ENCODE data around the gene BATF3.

Gene BATF3

DNA sequence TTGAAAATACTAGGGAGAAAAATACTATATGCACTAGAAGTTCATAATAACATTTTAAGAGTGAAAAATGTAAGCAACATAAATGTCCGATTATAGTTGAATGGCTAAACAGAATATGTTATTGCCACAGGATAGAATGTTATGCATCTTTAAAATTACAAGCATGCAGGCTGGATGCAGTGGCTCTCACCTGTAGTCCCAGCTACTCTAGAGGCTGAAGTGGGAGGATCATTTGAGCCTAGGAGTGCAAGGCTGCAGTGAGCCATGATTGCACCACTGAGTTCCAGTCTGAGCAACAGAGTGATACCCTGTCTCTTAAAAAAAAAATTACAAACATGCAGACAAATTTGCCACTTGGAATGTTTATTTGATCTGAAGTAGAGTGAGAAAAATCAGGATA lies 3.0 kb upstream of the BATF3 start:
- no peak for DNase-seq

DNA sequence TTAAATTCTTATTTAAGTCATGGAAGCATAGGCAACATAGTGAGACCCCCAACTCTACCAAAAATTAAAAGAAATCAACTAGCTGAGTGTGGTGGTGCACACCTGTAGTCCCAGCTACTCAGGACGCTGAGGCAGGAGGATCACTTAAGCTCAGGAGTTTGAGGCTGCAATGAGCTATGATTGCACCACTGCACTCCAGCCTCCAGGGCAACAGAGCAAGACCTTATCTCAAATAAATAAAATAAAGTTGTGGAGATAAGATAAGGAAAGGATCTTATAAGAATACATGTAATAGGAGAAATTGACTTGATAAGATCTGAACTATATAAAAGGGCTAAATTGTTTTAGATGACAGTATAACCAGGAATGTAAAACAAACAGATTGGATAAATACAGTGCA lies 2.3 kb upstream of the BATF3 start:
- DNase-seq: no peak

GRCh38 chr1:212700892-212701819 lies 1.5 kb upstream of the BATF3 start:
- DNase-seq: peak; percentile 56

DNA sequence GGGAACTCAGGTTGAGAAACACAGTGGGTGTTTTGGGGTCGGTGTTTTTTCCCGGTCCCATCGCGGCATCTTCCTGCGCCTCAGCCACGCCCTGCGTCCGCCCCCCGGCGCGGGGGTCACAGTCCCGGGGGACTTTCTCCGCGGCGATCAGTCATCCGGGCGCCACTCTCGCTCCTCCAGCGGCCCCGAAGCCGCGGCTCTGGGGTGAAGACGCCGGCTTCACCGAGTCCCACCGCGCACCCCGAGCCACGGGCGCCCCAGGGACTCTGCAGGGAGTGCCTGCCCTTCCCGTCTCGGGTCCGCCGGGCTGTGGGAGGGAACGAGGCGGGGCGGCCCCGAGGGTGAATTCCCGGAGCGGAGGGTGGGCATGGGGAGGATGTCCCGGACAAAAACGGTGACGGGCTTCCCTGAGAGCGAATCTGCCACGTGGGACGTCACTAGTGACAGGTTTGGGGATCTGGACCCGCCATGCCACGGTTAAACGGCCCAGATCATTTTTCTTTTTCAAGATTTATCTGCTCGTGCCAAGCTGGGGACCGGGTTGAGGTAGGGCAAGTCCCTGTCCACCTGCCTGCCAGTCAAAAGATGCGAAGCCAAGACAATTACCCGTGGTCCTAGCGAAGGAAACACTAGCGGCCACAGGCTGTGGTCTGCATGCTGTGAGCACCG lies 717 bp upstream of the BATF3 start:
- DNase-seq: peak; percentile 58

DNA sequence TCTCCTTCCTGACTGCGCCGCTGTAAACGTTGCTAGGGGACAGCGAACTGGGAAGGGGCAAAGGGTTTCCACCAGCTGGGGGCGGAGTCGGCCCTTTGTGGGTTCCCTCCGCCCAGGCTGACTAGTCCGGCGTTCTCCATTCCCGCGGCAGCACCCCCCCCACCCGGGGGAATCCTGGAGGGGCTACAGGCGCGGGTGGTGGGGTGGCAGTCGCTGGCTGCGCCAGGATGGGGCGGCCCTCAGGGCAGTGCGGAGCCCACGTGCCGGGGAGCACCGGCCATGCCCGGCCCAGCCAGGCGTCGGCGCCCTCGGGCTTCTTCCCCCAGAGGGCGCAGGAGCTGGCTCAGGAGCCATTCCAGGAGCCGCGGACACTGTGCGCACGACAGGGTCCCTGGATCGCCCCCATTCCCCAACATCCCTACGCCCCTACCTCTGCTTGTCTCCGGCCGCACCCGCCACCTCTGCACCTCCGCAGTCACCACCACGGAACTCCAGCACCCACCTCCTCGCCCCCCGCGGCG lies 476 bp downstream of the BATF3 start:
- peak; percentile 53 for DNase-seq

GRCh38 chr1:212698467-212699103 lies 1.1 kb downstream of the BATF3 start:
- DNase-seq: no peak

DNA sequence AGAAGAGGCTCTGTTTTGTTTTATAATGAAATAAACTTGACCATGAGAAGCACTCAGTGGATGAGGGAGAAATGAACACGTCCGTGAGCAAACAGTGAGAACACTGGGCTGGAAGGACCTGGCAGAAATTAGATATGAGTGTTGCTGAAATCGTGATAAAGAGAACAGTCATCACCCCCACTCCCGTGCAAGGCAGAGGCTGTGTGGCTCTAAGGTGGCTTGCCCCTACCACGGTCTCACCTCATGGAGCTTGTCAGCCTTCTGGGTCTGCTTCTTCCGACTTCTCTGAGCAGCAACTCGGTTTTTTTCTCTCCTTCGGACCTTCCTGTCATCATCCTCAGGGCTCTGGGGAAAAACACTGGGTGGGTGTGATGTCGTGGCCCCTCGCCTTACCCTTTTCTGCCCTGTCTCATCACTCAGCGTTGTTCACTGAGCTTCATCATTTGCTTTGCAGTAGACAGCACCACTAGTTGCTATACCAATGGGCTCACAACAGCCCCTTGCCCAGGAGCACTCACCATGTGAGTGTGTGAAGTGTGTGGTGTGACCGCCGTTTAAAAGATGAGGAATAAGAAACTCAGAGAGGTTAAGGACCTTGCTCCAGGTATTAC lies 2.8 kb downstream of the BATF3 start:
- no peak for DNase-seq

- DNase-seq: no peak
These were observed 6.6 kb downstream of the BATF3 start for GRCh38 chr1:212692774-212693644.

DNA sequence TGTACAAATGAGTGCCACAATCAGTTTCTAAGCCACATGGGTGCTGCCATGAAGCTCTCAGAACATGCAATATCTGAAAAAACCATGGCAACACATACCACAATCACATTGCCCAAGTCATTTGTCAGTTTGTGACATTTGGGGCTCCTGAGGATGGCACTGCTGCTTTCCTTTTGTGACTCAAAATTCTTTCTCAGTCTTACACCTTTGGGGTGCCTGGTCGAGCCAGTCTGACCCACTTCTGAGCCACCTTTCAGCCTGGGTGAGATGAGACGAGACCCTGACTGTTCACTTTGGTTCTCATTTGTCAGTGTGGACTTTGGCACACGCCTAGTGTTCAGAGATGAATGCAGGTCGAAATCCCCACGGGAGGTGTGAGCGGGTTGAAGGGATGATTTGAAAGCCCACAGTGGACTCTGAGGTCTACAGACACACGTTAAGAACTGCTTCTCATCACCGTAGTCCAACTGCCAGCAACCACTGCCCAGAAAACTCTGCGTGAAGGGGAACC lies 8.0 kb downstream of the BATF3 start:
- DNase-seq: no peak

DNA sequence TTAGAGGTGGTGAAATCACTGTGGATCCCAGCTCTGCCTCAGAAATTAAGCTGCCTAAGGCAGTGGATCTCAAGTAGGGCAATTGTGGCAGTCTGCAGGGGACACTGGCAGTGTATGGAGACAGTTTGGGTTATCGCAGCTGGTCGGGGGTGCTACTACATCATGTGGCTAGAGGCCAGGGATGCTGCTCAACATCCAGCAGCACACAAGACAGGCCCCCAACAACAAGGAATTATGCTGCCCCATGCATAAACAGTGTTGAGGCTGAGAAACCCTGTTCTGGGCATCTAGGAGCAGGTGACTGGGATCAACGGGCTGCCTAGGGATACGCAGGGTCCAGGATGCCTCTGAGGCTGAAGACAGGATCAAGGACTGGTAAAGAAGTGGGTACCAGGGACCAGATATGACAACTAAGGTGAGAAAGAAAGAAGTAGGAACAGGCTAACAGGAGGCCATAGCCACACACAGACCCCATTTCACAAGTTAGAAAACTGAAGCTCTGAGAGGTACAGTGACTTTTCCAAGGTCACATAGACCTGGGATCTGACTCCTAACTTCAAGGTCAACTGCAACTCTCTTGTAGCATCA lies 8.7 kb downstream of the BATF3 start:
- no peak for DNase-seq

- DNase-seq: no peak
These were observed 9.7 kb downstream of the BATF3 start for GRCh38 chr1:212689758-212690529.

DNA sequence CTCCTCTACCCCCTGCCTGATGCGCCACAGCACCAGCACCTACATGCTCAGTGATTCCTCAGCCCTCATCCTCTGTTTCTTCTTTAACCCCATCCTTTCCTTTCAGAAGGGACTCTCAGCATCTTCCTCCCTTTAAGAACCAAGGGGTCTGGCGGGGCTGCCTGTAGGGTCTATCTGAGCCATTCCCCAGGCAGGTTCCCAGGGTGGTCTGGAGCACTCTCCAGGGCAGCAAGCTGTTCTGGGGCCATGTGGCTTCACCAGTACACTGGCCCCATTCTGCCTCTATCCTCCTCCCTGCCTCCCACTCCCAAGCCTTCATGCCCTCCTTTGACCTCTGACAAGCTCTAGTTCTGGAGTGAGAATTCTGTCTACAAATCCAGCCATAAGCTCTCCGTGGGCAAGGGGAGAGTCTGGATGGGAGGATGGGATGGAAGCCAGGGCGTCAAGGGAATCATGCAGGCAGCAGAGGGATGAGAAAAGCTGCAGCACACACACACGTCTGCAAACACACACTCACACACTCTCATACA lies 10.4 kb downstream of the BATF3 start:
- no peak for DNase-seq

- no peak for DNase-seq
These were observed 11.1 kb downstream of the BATF3 start for GRCh38 chr1:212688341-212689047.

GRCh38 chr1:212687811-212688210 lies 11.8 kb downstream of the BATF3 start:
- DNase-seq: no peak

DNA sequence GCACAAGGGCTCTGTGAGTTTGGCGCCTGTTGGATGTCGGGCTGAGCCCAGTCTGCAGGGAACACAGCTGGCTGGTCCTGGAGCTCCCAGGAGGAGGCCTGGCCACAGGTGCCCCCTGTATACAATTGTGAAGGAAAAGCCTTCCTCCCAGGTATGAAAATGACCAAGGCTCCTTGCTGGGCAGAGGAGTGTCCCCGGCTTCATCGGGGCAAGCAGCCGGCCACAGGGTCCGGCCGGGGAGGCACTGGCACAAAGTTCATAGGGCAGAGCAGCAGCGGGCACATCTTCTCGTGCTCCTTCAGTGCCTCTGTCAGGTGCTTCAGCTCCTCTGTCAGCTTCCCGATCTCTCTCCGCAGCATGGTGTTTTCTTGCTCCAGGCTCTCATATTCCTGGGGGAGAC lies 13.0 kb downstream of the BATF3 start:
- DNase-seq: no peak

- no peak for DNase-seq
These were observed 13.6 kb downstream of the BATF3 start for GRCh38 chr1:212686069-212686468.

GRCh38 chr1:212685429-212685828 lies 14.2 kb downstream of the BATF3 start:
- DNase-seq: no peak

DNA sequence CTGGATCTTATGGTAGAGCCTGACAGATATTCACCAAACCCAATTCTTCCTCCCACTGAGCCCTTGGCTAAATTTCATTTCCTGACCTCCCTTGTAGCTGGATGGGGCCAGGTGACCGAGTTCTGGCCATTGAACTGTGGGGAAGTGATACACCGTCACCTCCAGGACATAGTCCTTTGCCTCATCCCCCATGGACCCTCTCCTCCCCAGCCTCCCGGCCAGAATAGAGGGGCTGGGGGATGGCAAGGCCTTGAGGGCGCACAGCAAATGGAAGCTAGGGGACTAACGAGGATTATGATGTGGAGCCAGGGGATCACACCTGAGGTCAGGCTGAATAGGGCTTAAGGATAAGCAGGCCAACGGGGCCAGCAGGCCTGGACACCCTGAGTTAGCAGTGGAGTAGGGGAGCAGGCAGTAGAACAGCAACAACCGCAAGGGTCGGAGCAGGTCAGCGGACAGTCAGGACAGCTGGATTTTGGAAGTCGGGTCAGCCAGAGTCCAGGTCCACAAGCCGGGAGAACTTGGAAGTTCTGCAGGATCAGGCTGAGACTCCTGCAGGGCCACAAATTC lies 15.0 kb downstream of the BATF3 start:
- DNase-seq: no peak

- DNase-seq: no peak
These were observed 15.6 kb downstream of the BATF3 start for GRCh38 chr1:212684076-212684475.
